Stimulated activated CD8-positive, alpha-beta memory T cell treated with anti-CD3 and anti-CD28 coated beads, Interleukin-7, amount 100 ng/mL, for 24 hours (primary cell): ENCODE measurements around the gene JPT1.
A peak's percentile ranks its signal among the peaks of the same experiment; 100 is the strongest.
"Not testable (repeated sequence)": the region's sequence is repeated elsewhere in the genome, so short reads cannot be mapped to it uniquely, and the experiment has no call there.

Source experiments
- DNase-seq: peaks from one replicate; pipeline ENCODE4 v3.0.0-alpha.2; 2020; ENCODE audit warnings: low read depth

JPT1 gene

DNA sequence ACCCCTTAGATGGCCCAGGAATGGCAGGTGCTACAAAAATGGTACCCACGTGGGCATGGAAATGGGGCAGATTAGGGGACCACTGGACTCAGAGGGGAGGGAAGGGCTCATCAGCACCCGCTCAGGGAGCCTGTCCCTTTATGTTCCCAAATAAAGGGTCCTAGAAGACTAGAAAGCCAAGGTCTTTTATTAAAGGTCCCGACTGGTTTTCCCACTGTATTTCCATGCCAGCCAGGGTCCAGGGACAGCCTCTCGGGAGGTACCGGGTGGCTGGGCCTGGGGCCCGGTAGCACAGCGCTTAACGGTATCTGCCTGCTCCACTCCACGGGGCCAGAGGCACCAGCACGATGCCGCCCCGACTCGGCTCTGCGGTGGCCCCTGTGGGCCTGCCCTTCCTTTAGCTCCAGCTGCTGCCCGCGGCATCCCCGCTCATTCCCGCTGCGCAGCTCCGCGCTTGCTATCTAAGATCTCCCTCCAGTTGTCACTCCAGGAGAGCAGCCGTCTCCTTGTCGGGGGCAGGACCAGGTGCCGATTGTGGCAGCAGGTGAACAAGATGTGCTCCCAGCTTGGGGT, 24.2 kb downstream of the JPT1 start:
- no peak for DNase-seq

GRCh38 chr17:75129576-75129975, 24.7 kb downstream of the JPT1 start:
- no peak for DNase-seq

DNA sequence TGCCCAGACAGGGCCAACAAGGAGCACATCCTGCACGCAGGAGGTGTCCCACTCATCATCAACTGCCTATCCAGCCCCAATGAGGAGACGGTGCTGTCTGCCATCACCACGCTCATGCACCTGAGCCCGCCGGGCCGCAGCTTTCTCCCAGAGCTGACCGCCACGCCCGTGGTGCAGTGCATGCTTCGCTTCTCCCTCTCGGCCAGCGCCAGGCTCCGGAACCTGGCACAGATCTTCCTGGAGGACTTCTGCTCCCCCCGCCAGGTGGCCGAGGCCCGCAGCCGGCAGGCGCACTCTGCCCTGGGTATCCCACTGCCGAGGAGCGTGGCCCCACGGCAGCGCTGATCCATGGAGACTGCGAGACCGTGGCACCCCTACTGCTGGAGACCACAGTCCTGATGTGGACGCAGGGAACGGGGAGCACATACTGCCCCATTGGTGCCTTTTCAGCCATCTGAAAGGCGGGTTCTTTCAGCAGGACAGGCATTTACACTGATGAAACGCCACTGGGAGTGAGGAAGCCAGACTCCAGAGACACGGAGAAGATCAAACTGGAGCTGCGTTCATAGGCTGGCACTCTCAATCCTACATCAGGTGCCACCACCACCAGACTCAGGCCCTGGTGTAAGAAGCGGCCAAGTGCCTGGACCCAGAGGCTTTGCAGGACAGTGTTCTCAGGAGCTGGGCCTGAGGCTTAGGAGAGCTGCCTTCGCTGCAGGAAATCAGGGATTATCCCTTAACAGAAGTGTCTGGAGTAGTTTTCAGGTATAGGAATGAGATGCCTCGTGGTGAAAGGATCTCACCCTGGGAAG, 25.4 kb downstream of the JPT1 start:
- DNase-seq = no peak

DNA sequence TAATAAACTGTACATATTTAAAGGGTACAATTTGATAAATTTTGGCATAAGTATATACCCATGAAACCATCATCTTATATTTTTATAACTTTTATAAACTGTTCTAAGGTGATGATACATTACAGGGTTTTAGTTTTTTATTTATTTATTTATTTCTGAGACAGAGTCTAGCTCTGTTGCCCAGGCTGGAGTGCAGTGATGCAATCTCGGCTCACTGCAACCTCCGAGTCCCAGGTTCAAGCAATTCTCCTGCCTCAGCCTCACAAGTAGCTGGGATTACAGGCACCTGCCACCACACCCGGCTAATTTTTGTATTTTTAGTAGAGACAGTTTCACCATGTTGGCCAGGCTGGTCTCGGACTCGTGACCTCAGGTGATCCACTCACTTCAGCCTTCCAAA, 26.4 kb downstream of the JPT1 start:
- DNase-seq = not testable (repeated sequence)

DNA sequence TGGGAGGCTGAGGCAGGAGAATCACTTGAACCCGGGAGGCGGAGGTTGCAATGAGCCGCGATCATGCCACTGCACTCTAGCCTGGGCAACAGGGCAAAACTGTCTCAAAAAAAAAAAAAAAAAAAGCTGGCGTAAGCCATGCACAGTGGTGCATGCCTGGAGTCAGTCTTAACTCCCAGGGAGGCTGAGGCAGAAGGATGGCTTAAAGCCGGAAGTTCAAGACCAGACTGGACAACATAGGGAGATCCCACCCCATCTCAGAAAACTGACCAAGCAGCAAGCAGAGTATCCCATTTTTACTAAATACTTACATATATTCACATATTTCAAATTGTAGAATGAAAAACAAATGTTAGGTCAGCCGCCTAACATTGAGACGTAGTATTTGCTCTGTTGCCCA, 27.4 kb downstream of the JPT1 start:
- no peak for DNase-seq

GRCh38 chr17:75125984-75126383, 28.3 kb downstream of the JPT1 start:
- no peak for DNase-seq

GRCh38 chr17:75124819-75125162, 29.5 kb downstream of the JPT1 start:
- no peak for DNase-seq

- peak; percentile 21 for DNase-seq
Measured at GRCh38 chr17:75124041-75124818, 30.1 kb downstream of the JPT1 start.

- DNase-seq = no peak
Measured at GRCh38 chr17:75118307-75118706, 36.0 kb downstream of the JPT1 start.

DNA sequence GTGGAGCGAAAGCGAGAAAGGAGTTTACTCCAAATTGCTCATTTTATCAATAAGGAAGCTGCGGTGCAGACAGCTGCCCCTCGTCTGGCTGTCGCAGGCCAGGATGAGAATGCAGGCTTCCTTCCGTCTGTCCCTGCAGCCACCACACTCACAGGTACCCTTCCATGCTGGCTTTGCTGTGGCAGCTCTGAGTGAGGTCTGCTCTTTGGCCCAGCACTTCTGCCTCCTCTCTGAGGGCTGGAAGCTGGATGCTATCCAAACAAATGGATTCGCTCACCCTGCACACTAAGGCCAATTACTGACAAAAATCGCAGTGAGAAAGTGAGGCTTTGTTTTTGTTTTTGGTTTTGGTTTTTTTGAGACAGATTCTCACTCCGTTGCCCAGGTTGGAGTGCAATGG, 37.6 kb downstream of the JPT1 start:
- DNase-seq = no peak

DNA sequence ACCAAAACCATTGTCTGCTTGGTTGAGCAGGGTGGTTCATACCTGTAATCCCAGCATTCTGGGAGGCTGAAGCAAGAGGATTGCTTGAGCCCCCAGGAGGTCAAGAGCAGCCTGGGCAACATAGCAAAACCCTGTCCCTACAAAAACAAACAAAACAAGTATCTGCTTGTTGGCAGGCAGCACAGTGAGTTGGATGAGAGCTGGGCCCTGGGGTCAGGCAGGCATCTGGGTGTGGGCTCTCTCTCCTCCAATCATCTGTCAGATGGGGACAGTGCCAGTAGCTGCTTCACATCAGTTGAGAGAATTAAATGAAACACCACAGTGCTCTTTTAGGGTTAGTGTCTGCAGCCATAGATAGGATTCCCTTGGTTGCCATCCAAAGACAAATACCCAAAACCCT, 38.8 kb downstream of the JPT1 start:
- DNase-seq = no peak

DNA sequence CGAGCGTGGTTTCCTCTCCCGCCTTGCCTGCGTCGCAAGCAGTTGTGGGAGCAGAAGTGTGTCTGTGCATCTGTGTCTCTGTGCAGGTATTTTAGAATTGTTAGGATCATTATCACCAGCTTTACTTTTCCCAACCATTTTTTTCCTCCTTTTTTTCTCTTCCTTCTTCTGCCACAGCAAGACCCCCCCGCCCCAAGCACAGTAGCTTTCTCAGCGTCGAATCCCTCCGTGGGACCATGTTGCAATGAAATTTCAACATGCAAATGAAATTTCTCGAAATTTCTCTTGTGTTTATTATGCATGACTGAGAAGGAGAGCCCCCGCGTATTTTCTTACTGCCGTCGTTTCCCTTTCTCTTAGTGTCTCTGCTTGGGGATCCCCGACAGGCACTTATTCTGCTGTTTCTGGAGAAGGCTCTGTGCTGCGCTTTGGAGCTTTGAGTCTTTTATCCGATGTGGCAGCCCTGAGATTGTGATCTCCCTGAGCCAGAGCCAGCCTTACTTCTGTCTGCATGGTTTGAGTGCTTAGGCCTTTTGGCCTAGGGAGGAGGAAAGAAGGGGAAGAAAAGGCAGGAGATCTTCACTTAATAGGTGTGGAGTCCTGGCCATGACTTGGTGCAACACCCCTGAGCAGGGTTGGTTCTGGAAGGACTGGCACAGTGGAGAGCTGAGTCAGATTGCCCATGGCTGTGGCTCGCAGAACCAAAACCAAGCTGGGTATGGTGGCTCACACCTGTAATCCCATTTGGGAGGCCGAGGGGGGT, 39.6 kb downstream of the JPT1 start:
- DNase-seq = no peak

DNA sequence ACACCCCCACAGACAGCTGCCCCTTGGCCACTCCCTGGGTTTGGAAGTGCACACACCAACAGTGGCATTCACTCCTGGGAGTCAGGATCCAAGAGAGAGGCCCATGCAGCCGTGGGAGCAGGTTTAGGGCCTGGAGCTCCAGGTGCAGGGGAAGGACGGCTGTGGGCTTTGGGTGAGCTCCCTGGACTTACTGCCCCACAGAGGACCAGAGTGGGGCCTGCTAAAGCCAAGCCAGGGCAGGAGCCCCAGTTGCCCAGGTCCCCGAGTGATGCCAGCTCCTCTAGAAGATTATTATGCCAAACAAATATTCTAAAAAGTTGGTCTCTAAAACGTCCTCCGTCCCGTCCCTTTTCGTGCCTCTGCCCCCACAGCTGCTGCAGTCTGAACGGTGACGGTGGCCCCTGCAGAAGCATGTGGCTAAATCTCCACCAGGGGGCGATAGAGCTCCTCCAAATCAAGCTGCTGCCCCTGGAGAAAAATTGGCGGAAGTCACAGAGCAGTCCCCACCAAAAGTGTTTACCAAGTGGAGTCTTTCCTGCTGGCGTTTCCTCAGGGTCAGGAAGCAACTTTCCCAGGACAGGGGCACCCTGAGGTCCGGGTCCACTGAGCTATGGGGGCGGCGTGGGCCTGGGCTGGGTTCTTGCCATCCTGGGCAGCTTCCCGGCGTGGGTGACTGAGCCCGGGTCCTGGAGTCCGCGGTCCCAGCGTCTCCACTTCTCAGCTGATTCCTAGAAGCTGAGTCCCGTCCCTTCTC, 40.3 kb downstream of the JPT1 start:
- DNase-seq = peak; percentile 75

GRCh38 chr17:75111777-75112335, 42.5 kb downstream of the JPT1 start:
- DNase-seq = no peak

GRCh38 chr17:75110234-75110937, 43.9 kb downstream of the JPT1 start:
- DNase-seq = no peak

- DNase-seq = peak; percentile 81
Measured at GRCh38 chr17:75109407-75110233, 44.7 kb downstream of the JPT1 start, which contains the start of gene ARMC7. TSS of gene ARMC7 (plus strand) at chr17:75109969. CDS start at chr17:75110289, 320 bp downstream.

DNA sequence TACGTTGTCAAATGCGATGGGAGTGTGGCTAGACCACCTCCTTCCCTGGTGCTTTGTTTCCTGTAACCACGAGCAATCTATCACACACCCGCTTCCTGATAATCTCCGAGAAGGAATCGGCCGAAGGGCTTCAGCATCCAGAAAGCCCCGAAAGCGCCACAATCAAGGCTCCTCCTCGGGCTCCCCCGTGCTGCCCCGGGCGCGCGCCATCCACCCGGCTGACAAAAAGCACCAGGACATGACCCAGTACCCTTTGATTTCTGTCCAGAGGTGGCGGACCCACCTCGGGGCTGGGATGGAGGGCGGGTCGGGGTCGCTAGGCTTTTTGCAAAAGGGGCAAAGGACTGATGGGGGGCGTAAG, 45.3 kb downstream of the JPT1 start:
- DNase-seq = no peak

DNA sequence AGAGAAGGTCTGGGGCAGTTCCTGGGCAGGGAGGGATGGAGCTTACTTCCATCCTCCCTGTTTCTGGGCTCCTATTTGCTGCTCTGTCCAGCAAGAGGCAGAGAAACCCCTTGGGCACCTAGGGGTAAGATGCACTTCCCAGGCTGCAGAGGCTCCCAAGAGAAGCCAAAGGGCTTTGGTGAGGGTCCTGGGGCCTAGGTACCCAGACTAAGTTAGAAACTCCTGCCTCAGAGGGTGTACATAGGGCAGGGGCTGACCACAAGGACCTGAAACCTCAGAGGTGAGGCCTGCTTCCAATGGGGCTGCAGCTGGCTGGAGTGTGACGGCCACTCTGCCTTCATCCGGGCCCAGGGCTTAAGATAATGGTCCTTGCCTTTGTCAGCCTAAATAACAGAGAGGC, 46.1 kb downstream of the JPT1 start:
- DNase-seq = no peak

GRCh38 chr17:75105126-75106080, 48.9 kb downstream of the JPT1 start:
- DNase-seq = no peak
